Measurements from ENCODE around the gene PLD4.

PLD4 gene

DNA sequence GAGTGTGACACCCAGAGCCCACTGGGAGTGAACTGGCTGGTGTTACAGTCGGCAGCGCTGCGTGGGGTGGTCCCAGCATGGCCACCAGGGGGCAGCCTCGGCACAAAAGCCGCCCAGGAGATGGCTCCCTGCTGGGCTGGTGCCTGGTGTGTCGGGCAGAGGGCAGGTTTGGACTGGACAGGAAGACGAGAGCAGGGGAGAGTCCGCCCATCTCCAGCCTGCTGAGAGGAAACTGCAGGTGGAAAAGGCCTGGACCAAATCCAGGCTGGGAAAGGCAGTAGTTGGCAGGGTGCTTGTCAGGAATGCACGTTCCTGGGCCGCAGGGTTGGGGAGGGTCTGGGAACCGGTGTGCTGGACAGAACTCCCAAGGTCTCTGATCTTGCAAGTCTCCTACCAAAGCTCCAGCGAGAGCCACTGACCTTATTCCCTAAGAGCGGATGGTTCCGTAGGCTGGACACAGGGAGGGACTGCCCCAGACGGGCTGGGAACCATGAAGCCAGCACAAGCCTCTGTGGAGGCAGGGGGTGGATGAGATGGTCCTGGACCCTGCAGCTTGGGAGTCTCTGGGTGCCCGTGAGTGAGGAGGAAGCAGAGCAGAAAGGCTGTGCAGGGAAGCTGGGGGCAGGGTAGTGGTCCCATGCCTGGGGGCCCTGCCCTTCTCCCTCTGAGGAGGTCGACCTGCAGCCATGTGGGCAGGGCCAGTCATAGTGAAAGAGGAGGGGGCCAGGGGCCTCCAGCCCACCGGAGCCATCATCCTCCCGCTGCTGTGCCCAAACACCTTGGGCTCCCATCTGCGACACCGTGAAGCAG is 51.7 kb downstream of the PLD4 start:
- DNase-seq: no peak

DNA sequence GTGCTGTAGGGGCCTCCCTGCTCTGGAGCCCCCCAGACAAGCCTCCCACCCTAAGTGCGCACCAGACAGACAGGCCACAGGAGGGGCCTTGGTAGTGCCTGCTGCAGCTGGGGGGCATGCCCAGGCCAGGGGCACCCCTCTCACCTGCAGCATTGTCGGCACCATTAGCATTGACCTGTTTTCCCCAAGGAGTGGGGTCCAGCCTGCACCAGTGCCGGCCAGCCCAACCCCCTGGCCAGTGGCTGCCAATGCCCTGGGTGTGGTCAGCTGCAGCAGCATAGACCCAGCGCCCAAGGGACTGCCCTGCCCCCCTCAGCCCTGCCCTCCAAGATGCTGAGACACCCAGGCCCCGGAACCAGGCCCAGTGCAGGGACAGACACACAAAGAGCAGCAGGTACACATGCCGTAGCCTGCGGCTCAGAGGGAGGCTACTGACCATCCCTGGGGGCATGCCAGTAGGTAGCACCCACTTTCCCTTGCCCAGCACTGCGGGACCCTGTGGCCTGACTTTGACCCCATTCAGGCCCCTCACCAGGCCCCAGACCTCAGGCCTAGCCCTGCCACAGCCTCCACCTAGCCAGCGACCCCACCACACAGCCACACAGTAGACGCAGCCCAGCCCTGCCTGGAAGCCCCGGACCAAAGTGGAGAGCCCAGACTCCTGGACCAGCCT is 52.5 kb downstream of the PLD4 start:
- DNase-seq: no peak

DNA sequence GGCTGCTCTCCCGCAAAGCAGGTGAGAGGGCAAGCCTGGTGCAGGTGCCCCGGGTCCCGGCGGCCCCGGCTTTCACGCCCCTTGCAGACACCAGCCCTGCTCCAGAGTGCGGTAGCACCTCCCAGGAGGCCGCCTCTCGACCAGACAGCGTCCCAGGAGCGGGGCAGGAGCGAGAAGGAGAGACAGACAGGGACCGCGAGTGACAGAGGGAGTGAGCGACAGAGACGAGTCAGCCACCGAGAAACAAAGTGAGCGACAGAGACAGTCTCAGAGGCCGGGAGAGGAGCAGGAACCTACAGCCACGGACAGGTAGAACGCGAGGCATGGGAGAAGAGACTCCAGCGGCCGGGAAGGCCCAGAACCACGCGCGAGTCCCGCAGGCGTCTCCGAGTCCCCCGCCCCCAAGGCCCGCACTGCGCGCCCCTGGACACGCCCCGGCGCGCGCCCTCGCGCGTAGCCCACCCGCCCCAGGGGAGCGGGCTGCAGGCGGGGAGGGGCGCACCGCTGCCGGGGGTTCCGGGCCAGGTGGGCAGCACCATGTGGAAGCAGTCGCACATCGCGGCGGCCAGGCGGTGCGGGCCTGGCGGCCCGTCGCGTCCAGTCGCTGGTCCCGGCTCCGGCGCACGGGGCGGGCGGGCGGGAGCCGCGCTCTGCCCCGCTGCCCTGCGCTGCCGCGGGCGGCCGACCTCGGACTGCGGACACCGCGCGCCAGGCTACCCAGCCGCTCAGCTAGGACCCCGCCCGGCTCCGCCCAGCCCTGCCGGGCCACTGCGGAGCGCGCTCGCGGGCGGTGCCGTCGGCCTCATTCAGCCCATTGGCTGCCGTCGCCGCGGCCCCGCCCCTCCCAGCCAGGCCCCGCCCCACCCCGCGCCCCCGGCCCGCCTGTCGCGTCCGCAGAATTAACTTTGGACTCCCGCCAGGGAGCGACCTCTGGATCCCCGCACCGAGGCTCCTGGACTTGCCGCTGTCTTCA is 53.3 kb downstream of the PLD4 start, which contains the start of gene AHNAK2:
TSS of gene AHNAK2 (minus strand) at position 694 of the 973 bp plus-strand sequence. CDS start at position 557, 137 bp downstream.
- no peak for DNase-seq

DNA sequence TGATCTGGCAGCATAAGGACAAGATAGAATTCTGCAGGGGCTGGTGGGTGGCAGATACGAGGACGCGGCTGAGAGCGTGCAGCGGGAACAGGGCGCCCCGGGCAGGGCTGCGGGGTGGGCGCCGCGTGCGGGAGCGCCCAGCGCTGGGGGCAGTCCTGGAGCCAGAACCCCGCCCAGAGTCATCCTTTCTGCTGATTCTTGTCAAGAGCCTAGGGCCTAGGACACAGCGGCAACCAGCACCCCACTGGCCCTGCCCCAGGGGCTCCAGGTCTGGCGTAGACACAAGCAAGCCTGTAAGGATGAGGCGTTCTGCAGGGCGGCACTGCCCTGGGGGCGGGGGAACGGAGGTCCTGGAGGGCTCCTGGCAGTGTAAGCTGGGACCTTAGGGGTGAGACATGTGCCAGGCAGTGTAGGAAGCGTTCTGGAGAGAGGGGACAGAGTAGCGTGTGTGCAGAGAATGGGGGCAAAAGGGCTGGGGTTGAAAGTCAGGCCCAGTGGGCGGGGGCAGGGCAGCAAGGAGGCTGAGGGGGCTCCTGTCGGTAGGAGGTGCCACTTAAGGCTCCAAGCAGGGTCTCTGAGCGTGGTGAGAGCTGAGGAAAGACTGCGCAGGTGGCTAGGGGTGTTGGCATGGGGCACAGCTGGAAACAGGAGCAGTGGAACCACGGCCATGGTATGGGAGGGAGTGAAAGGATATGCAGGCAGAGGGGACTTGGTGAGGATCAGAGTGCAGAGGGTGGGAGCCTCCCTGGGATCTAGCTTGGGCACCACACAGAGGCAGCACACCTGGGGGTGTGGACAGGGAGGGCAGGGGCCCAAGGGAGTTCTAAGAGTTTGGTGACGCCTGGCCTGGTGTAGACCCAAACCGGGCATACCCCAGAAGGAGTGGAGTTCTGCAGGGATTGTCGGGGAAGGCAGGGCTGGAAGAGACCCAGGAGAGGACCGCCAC is 54.3 kb downstream of the PLD4 start:
- DNase-seq: no peak

DNA sequence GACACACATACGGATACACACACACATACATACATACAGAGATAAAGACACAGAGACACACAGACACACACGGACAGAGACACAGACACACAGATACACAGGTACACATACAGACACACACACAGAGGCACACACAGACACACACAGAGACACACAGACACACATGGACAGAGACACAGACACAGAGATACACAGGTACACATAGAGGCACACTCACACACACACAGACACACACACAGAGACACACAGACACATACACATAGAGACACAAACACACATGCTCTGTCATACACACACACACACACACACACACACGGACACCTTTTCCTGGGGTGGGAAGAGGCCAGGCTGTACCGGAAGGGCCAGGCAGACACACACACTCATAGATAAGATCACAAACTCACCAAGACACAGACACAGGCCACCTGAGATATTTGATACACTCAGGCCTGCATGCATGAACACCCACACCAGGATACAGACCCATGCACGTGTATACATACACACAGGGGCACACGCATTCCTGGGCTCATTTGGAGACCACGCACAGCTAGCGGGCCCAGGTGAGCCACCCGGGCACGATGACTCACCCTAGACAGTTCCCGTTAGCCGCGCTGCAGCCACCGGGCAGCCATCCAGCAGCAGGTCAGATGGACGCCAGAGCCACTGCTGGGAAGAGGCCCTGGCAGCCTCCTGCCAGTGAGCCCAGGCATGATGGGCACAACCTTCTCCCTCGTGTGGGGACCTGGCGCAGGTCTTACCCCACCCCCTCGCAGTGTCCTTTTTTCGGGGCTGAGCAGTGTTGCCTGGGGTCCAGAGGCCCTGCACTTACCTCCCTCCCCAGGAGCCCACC is 55.3 kb downstream of the PLD4 start:
- no peak for DNase-seq

DNA sequence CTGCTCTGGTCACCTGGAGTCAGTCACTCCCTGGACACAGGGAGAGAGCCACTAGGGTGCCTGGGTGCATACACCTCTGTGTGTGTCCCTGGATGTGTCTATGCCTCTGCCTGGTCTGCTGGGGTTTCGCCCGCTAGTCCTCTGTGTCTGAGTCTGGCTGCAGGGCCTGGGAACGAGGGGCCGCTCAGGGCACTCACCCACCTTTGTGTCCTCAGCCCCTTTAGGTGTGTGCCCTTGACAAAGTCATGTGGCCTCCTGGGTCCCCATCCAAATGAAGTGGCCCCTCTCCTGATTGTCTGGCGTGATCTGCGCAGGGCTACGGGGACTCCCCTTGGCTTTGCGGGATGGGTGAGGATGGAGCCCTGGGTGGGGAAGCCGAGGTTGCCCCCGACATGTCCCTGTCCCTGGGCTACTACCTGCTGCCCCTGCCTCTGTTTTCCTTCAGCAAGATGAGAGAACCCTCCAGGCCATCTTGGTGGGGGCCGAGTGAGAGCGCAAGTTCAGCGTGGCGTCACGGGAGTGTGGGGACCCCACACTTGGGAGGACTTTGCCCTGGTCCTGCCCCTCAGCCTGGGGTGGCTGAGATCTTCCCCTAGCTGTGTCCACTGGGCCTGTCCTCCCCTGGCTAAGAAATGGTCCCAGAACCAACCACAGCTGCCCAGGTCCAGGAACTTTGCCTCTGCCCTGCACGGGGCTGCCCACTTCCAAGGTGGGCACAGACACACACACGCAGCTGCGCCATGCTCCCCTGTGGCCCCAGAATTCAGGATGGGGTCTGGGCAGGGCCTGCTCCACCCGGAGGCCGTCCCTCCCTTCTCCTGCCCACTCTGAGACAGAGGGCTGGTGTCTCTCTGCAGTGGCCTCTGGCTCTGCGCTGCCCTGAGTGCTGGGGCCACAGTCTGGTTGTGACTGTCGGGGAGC is 56.2 kb downstream of the PLD4 start:
- no peak for DNase-seq

DNA sequence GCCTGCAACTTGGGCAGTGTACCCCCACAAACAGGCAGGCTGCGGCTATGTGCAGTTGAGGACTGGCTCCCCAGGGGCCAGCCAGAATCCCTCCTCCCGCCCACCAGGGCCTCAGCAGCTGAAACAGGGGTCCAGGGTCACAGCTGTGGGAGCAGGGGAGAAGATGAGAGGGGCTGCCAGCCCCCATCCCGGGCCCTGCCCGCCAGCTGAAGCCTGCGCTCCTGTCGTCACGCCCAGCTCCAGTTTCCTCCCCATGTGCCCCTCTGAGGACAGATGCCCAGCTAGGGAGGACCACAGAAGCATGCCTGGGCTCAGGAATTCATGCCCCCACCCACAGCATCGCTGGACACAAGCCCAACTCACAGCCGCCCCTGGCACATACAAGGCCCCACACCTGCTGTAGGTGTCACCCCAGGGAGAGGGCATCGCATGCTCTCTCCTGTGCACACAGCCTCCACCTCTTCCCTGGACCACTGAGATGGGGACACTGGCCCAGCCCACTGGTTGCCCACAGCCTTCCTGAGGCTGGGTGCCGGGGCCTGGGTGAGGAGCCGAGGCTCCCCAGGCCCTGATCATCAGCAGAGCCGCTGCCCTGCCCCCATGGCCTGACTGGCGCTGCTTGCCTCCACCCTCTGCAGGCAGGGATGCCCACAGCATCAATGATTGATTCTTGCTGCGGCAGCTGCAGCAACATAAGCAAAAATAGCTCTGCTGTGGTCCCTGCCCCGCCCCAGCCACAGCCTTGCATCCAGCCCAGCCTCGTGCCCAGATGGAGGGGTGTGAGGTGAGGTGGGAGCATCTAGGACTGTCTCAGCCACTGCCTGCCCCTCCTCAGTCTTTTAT is 57.2 kb downstream of the PLD4 start:
- DNase-seq: no peak

DNA sequence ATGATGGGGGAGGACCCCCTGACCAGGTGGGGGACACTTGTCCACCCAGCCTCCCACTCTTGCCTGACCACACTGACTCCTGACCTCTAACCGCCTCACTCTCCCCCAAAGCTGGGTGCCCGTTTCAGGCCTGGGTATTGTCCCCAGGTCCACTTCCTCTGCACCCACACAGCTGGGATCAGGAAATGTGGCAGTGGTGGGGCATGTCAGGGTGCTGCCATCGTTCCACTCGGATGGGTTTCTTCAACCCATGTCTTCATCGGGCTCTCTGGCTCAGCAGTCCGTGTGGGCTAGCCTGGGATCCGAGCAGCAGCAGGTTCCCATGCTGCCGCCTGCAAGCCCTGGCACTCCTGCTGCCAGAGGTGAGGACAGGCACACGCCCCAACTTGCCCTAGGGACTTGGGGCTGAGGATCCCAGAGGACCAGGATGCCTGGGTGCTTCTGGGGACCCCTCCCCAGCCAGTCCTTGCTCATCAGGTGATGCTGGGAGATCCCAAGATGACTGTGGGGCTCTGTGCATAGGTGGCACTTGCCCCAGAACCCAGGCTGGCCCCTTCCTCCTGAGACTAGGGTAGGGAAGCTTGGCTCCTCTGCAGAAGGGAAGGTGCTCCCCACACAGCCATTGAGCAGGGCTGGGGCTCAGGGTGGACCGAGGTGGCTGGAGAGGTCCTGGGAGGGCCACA is 58.0 kb downstream of the PLD4 start:
- DNase-seq: no peak

All from NCI-H524 treated with DMSO at 0.1 percent for 48 hours (cell line).